Testis (tissue), 2 donors: ENCODE data around the gene MZT2A.
"Not testable (repeated sequence)": the region's sequence is repeated elsewhere in the genome, so short reads cannot be mapped to it uniquely, and the experiment has no call there.

ENCODE experiments used
- CTCF ChIP-seq, 3 experiments: fragments of 450-650 bp in 2 of 3; fragments of 200-600 bp in 1 of 3; sonication (generic) in 1 of 3; IDR thresholded peaks; one replicate each; pipeline ENCODE4 v1.5.1; 2016 to 2019; ENCODE audit warnings: antibody characterized with exemption in 3 of 3, mild to moderate bottlenecking in 2 of 3, moderate library complexity in 1 of 3
- POLR2A ChIP-seq: fragments of 450-650 bp; IDR thresholded peaks from one replicate; pipeline ENCODE4 v1.6.1; 2017; ENCODE audit warnings: antibody characterized with exemption, mild to moderate bottlenecking, moderate library complexity

GRCh38 chr2:131470944-131471343, 21.3 kb downstream of the MZT2A start:
- not testable (repeated sequence) for TF ChIP-seq CTCF (IDR thresholded peaks at IDR 0.05); POLR2A
